GM12878 (cell line): ENCODE results near the gene PRR18. TPM values are rescaled to one million over a fixed set of nuclear protein-coding genes. Genes with fewer than 3 reads are reported as not detected.

Experiments
- ATAC-seq: fragments of 200-7000 bp; cut with Tn5 transposase; 3 replicates; pipeline ENCODE4 v1.9.1; 2020; ENCODE audit warnings: mild to moderate bottlenecking, moderate library complexity
- BruUV-seq: library from RNA; stranded (reverse); fragments of 400-500 nt; replicated peaks from 2 replicates; lab custom pipeline; 2021; lab: Mats Ljungman, UMichigan
- CTCF ChIA-PET: fragments of 300-600 bp; sonication (Branson Sonifier 250); formaldehyde crosslinking; extraction: SDS; loops from one replicate; lab custom pipeline; 2021; ENCODE audit warnings: inconsistent platforms; lab: Yijun Ruan, JAX
- POLR2A ChIA-PET: fragments of 350-600 bp; formaldehyde crosslinking; extraction: SDS; loops from one replicate; lab custom pipeline; 2021; ENCODE audit warnings: inconsistent platforms; lab: Charles Lee
- RAD21 ChIA-PET: fragments of 300-600 bp; sonication (Branson Sonifier 250); formaldehyde crosslinking; loops from one replicate; lab custom pipeline; 2023; ENCODE audit warnings: antibody characterized with exemption; ENCODE audit not compliant: unreplicated experiment; lab: Charles Lee
- SMC1A ChIA-PET: fragments of 300-600 bp; sonication (Branson Sonifier 250); formaldehyde crosslinking; loops from one replicate; lab custom pipeline; 2023; ENCODE audit not compliant: unreplicated experiment, uncharacterized antibody; lab: Charles Lee
- DNase-seq: peaks from one replicate; pipeline ENCODE4 v3.0.0-alpha.2; 2011; ENCODE audit warnings: low read depth, low spot score
- FAIRE-seq: peaks from 3 replicates; lab custom pipeline; 2011; peaks lifted over from hg19 to GRCh38; lab: Jason Lieb, UNC
- H2AFZ ChIP-seq: 2 replicates; pipeline ENCODE4 v1.6.0; 2011; ENCODE audit warnings: low read depth, low read length, control low read depth; ENCODE audit not compliant: control insufficient read depth
- H3K27ac ChIP-seq: 2 replicates; pipeline ENCODE4 v1.5.1; 2011; ENCODE audit warnings: control low read depth; ENCODE audit not compliant: control insufficient read depth, insufficient read depth
- H3K27me3 ChIP-seq, 2 experiments: replicated peaks in 1 of 2; 2 replicates each; pipeline versions ENCODE4 v1.6.0 to v1.6.1; 2011; ENCODE audit warnings: low read length in 1 of 2; ENCODE audit not compliant: control insufficient read depth in 2 of 2, insufficient read depth in 2 of 2
- H3K36me3 ChIP-seq, 2 experiments: 2 replicates each; pipeline ENCODE4 v1.5.1; 2011; ENCODE audit warnings: low read length in 1 of 2; ENCODE audit not compliant: control insufficient read depth in 2 of 2, insufficient read depth in 2 of 2
- H3K4me1 ChIP-seq: 2 replicates; pipeline ENCODE4 v1.6.1; 2011; ENCODE audit warnings: mild to moderate bottlenecking, low read length, moderate library complexity, mixed read lengths; ENCODE audit not compliant: control insufficient read depth, insufficient read depth
- H3K4me2 ChIP-seq: 2 replicates; pipeline ENCODE4 v1.6.0; 2011; ENCODE audit warnings: control low read depth; ENCODE audit not compliant: control insufficient read depth, insufficient read depth
- H3K4me3 ChIP-seq: fragments of 200-600 bp; sonication (generic); 2 replicates; pipeline ENCODE4 v1.5.1; 2016
- H3K79me2 ChIP-seq: 2 replicates; pipeline ENCODE4 v1.6.0; 2011; ENCODE audit warnings: low read length; ENCODE audit not compliant: control insufficient read depth, insufficient read depth
- H3K9ac ChIP-seq: 2 replicates; pipeline ENCODE4 v1.8.0; 2011; ENCODE audit warnings: low read length, control low read depth, mixed read lengths; ENCODE audit not compliant: control insufficient read depth, insufficient read depth
- H3K9me3 ChIP-seq: replicated peaks from 3 replicates; pipeline ENCODE4 v1.5.1; 2011; ENCODE audit warnings: mild to moderate bottlenecking, low read length; ENCODE audit not compliant: control insufficient read depth, insufficient read depth
- H4K20me1 ChIP-seq: 2 replicates; pipeline ENCODE4 v1.6.0; 2011; ENCODE audit not compliant: control insufficient read depth, insufficient read depth
- E2F4 ChIP-seq: IDR thresholded peaks from 2 replicates; pipeline ENCODE4 v1.6.1; 2012; ENCODE audit warnings: low read depth, low read length, improper control_type of control experiment
- FOXK2 ChIP-seq: fragments of 450-650 bp; IDR thresholded peaks from 2 replicates; pipeline ENCODE4 v1.6.1; 2017; ENCODE audit warnings: mild to moderate bottlenecking, moderate library complexity
- HDGF ChIP-seq: fragments of 450-650 bp; IDR thresholded peaks from 2 replicates; pipeline ENCODE4 v1.6.1; 2016; ENCODE audit warnings: antibody characterized with exemption
- JUNB ChIP-seq: IDR thresholded peaks from 2 replicates; pipeline ENCODE4 v1.6.1; 2016; ENCODE audit warnings: antibody characterized with exemption, mild to moderate bottlenecking
- KDM1A ChIP-seq: fragments of 200-600 bp; sonication (generic); IDR thresholded peaks from 2 replicates; pipeline ENCODE4 v1.6.1; 2016; ENCODE audit warnings: borderline replicate concordance
- NR2F1 ChIP-seq: fragments of 450-650 bp; conservative IDR thresholded peaks from 2 replicates; pipeline ENCODE4 v1.6.1; 2017; ENCODE audit warnings: mild to moderate bottlenecking
- RAD51 ChIP-seq: fragments of 450-650 bp; IDR thresholded peaks from 2 replicates; pipeline ENCODE4 v1.6.1; 2016; ENCODE audit warnings: moderate library complexity, mild to moderate bottlenecking, inconsistent platforms
- RB1 ChIP-seq: fragments of 450-650 bp; formaldehyde crosslinking; IDR thresholded peaks from 2 replicates; pipeline ENCODE4 v1.6.1; 2017; ENCODE audit warnings: mild to moderate bottlenecking, borderline replicate concordance
- RCOR1 ChIP-seq: conservative IDR thresholded peaks from 2 replicates; pipeline ENCODE4 v1.6.1; 2012; ENCODE audit warnings: low read depth, low read length, improper control_type of control experiment
- RFX5 ChIP-seq: IDR thresholded peaks from 2 replicates; pipeline ENCODE4 v1.6.1; 2011; ENCODE audit warnings: low read depth, low read length, improper control_type of control experiment
- SKIL ChIP-seq: fragments of 450-650 bp; IDR thresholded peaks from 2 replicates; pipeline ENCODE4 v1.6.1; 2017; ENCODE audit warnings: mild to moderate bottlenecking, low read depth, inconsistent platforms; ENCODE audit not compliant: poor library complexity, severe bottlenecking
- SUZ12 ChIP-seq: fragments of 200-600 bp; sonication (generic); IDR thresholded peaks from one replicate; pipeline ENCODE4 v1.6.1; 2018; ENCODE audit warnings: antibody characterized with exemption, mild to moderate bottlenecking; ENCODE audit not compliant: unreplicated experiment
- USF2 ChIP-seq: IDR thresholded peaks from 2 replicates; pipeline ENCODE4 v1.6.1; 2011; ENCODE audit warnings: low read depth, low read length, improper control_type of control experiment, borderline replicate concordance
- WRNIP1 ChIP-seq: IDR thresholded peaks from 2 replicates; pipeline ENCODE4 v1.6.1; 2011; ENCODE audit warnings: low read depth, low read length, improper control_type of control experiment, borderline replicate concordance
- YBX1 ChIP-seq: fragments of 450-650 bp; IDR thresholded peaks from 2 replicates; pipeline ENCODE4 v1.6.1; 2016; ENCODE audit warnings: antibody characterized with exemption
- ZBTB40 ChIP-seq: fragments of 450-650 bp; IDR thresholded peaks from 2 replicates; pipeline ENCODE4 v1.6.1; 2016; ENCODE audit warnings: mild to moderate bottlenecking, moderate library complexity, borderline replicate concordance
- ZNF24 ChIP-seq: fragments of 450-650 bp; IDR thresholded peaks from 2 replicates; pipeline ENCODE4 v1.6.1; 2017; ENCODE audit warnings: antibody characterized with exemption, mild to moderate bottlenecking
- WGBS: methylation state at CpG from one replicate; pipeline ENCODE4 v1.1.6; 2016; ENCODE audit warnings: low lambda C conversion rate; ENCODE audit not compliant: insufficient replicate concordance, insufficient coverage; ENCODE audit errors: missing lambda C conversion rate; 5-methylcytosine and 5-hydroxymethylcytosine counted together
- in situ Hi-C: fragments of 300-500 bp; cut with MboI; formaldehyde crosslinking; loops from 9 replicates; pipeline ENCODE4 v1.14.3; 2018; ENCODE audit warnings: mixed read lengths
- intact Hi-C: fragments of 100-400 bp; cut with micrococcal nuclease; formaldehyde crosslinking; loops from one replicate; pipeline ENCODE4 v1.14.2; 2022; ENCODE audit not compliant: unreplicated experiment
- polyA plus RNA-seq, 11 experiments: library from polyadenylated mRNA; depleted of rRNA in 4 of 11; unstranded in 6 of 11; stranded (reverse) in 5 of 11; fragments of >200 nt; fragmentation: Nextera tagmentation in 4 of 11; fragmentation: Illumina TruSeq in 1 of 11; extraction: Ambion mirVana in 4 of 11; extraction: Trizol in 1 of 11; gene quantifications; 1 replicate in 1 of 11; 2 replicates in 10 of 11; pipeline versions ENCODE4 v1.2.1 to v1.2.3, GENCODE V29; 2011 to 2016; ENCODE audit warnings: inconsistent platforms in 2 of 11, missing spikeins in 2 of 11, low read depth in 1 of 11
- total RNA-seq, 4 experiments: library from RNA; depleted of rRNA in 3 of 4; stranded (reverse); fragments of >200 nt in 3 of 4; fragmentation: Illumina TruSeq in 1 of 4; extraction: Trizol in 1 of 4; gene quantifications; 2 replicates each; pipeline versions ENCODE4 v1.2.1 to v1.2.3, GENCODE V29; 2013 to 2021

Gene PRR18
- total and polyA plus RNA-seq, 10 of the 15 experiments (the other 5 are each of a cell fraction or from before 2014, with no cell fraction given) = 0.13 to 8.2 (median 1.6) TPM

- intact Hi-C loops (loop anchor here (1.0 to 10.0 kb wide), 3 partner anchors 33 to 390 kb away; partner anchors contain the start of gene PRR18), in situ Hi-C loops (loop anchor here (5.0 kb wide), 2 partner anchors 37 to 112 kb away; no protein-coding TSS in a partner anchor)
- no peak overlapping the region for H3K4me3 ChIP-seq
- SMC1A ChIA-PET = interaction anchor here (3.7 to 4.6 kb wide), 2 partner anchors 39 to 125 kb away, joined by 20 to 56 read pairs; no protein-coding TSS in a partner anchor
- RAD21 ChIA-PET = interaction anchor here (0.9 to 4.4 kb wide), 3 partner anchors 36 to 126 kb away, joined by 3 to 60 read pairs (median 8); partner anchors contain the start of gene PRR18
- ATAC-seq = no peak
- H3K9ac ChIP-seq = no peak overlapping the region
- WGBS = 37% methylated on average over 13 of the region's 13 CpGs
- H3K79me2 ChIP-seq = no peaks in the 10 kb centered on the region
- no peak for DNase-seq
- POLR2A ChIA-PET = no interaction called here
- H3K9me3 ChIP-seq = no peaks in the 10 kb centered on the region; the same call in 2 of the 3 replicates
- BruUV-seq = no TSS peak
- CTCF ChIA-PET = interaction anchor here (0.9 to 5.1 kb wide), 4 partner anchors 36 to 125 kb away, joined by 4 to 105 read pairs (median 40); no protein-coding TSS in a partner anchor
- no peak overlapping the region for H3K27ac ChIP-seq
- H3K4me2 ChIP-seq = no peak overlapping the region
- no peaks in the 10 kb centered on the region; a peak in 1 of 4 replicates for H3K27me3 ChIP-seq
- H3K36me3 ChIP-seq = no peaks in the 10 kb centered on the region
- no peak for FAIRE-seq
- no peak overlapping the region for H2AFZ ChIP-seq
- no peaks in the 10 kb centered on the region for H4K20me1 ChIP-seq
- peaks cover 22% of the 10 kb centered on the region for H3K4me1 ChIP-seq
- TF ChIP-seq KDM1A (no peak), WRNIP1 (no peak), ZBTB40 (no peak), JUNB (no peak), SUZ12 (no peak), RB1 (no peak), HDGF (no peak), RAD51 (no peak), ZNF24 (no peak), YBX1 (no peak), USF2 (no peak), FOXK2 (no peak), RCOR1 (no peak), NR2F1 (no peak), SKIL (no peak), RFX5 (no peak), E2F4 (no peak)
Measured at GRCh38 chr6:166274739-166275370, 33.3 kb downstream of the PRR18 start.
